KMS-11 (cell line): ENCODE data around the gene BCAT1.
"Not testable (repeated sequence)": the region's sequence is repeated elsewhere in the genome, so short reads cannot be mapped to it uniquely, and the experiment has no call there.

Experiments used
- H2AFZ ChIP-seq: fragments of 200-600 bp; sonication (generic); 2 replicates; pipeline ENCODE4 v1.6.1; 2016; ENCODE audit warnings: antibody characterized with exemption, mixed run types, low read depth
- H3K27ac ChIP-seq: fragments of 200-600 bp; sonication (generic); 2 replicates; pipeline ENCODE4 v1.6.1; 2016; ENCODE audit warnings: mild to moderate bottlenecking, mixed run types
- H3K27me3 ChIP-seq: fragments of 200-600 bp; sonication (generic); 2 replicates; pipeline ENCODE4 v1.6.1; 2017; ENCODE audit warnings: mild to moderate bottlenecking, low read depth, mixed run types, moderate library complexity; ENCODE audit not compliant: insufficient read depth
- H3K36me3 ChIP-seq: fragments of 200-600 bp; sonication (generic); 2 replicates; pipeline ENCODE4 v1.6.1; 2017; ENCODE audit warnings: mild to moderate bottlenecking, mixed run types; ENCODE audit not compliant: insufficient read depth
- H3K4me1 ChIP-seq: fragments of 200-600 bp; sonication (generic); 2 replicates; pipeline ENCODE4 v1.6.1; 2016; ENCODE audit warnings: mild to moderate bottlenecking, low read depth, mixed run types; ENCODE audit not compliant: poor library complexity, severe bottlenecking
- H3K4me2 ChIP-seq: fragments of 200-600 bp; sonication (generic); 2 replicates; pipeline ENCODE4 v1.7.0; 2016; ENCODE audit warnings: mild to moderate bottlenecking, mixed run types
- H3K4me3 ChIP-seq: fragments of 200-600 bp; sonication (generic); IDR thresholded peaks from 2 replicates; pipeline ENCODE4 v1.6.1; 2017; ENCODE audit warnings: low read depth, low read length, mixed read lengths; ENCODE audit not compliant: insufficient read depth
- H3K79me2 ChIP-seq: fragments of 200-600 bp; sonication (generic); 2 replicates; pipeline ENCODE4 v1.6.1; 2016; ENCODE audit warnings: low read depth, mixed run types; ENCODE audit not compliant: insufficient read depth
- H3K9ac ChIP-seq: fragments of 200-600 bp; sonication (generic); 2 replicates; pipeline ENCODE4 v1.6.1; 2016; ENCODE audit warnings: mild to moderate bottlenecking, mixed run types
- H4K20me1 ChIP-seq: fragments of 200-600 bp; sonication (generic); 2 replicates; pipeline ENCODE4 v1.6.1; 2016; ENCODE audit warnings: mild to moderate bottlenecking, mixed run types; ENCODE audit not compliant: insufficient read depth
- CTCF ChIP-seq: fragments of 200-600 bp; sonication (generic); conservative IDR thresholded peaks from 2 replicates; pipeline ENCODE4 v1.6.1; 2017; ENCODE audit warnings: low read depth, mild to moderate bottlenecking, antibody characterized with exemption, low read length, moderate library complexity, mixed read lengths

Gene BCAT1

GRCh38 chr12:24944601-24944975, 4.3 kb downstream of the BCAT1 start:
- Histone ChIP-seq H3K4me2 (no peak overlapping the region), H3K4me3 (no peak overlapping the region), H2AFZ (no peak overlapping the region), H3K27ac (no peak overlapping the region), H4K20me1 (no peaks in the 10 kb centered on the region), H3K4me1 (peaks cover 17% of the 10 kb centered on the region), H3K27me3 (peaks cover 39% of the 10 kb centered on the region), H3K79me2 (no peaks in the 10 kb centered on the region), H3K36me3 (no peaks in the 10 kb centered on the region), H3K9ac (no peak overlapping the region)
- no peak for TF ChIP-seq CTCF

DNA sequence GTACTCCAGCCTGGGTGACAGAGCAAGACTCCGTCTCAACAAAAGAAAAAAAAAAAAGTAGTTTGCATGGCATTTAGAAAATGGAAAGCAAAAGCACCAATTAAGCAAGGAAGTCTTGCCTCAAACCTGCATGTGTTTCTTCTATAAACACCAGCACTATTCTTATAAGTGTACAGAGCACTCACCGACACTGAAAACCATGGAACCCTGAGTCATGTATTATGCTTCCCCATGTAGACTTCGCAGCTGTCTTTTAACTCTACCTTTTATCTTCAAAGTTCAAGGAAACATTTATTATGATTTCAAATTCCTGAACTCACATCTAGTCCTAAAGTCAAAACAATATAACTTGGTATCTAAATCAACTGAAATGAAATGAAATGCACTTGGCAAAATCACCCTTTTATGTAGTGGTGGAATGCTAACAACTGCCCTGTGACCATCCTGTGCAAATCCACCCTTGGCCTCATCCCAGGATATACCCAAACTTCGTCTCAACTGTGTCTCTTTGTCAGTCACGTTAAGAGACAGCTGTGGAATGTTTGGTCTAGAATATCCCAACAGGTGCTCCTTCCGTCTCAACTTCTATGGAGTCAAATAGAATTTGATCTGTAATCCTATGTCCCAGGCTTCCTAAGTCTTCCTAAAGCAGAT, 4.8 kb downstream of the BCAT1 start:
- Histone ChIP-seq H3K79me2 (no peaks in the 10 kb centered on the region), H3K4me3 (no peak overlapping the region), H3K4me2 (no peak overlapping the region), H2AFZ (no peak overlapping the region), H3K27me3 (peaks cover 33% of the 10 kb centered on the region), H3K27ac (no peak overlapping the region), H3K9ac (no peak overlapping the region), H4K20me1 (no peaks in the 10 kb centered on the region), H3K4me1 (peaks cover 11% of the 10 kb centered on the region), H3K36me3 (no peaks in the 10 kb centered on the region)
- TF ChIP-seq CTCF = no peak

DNA sequence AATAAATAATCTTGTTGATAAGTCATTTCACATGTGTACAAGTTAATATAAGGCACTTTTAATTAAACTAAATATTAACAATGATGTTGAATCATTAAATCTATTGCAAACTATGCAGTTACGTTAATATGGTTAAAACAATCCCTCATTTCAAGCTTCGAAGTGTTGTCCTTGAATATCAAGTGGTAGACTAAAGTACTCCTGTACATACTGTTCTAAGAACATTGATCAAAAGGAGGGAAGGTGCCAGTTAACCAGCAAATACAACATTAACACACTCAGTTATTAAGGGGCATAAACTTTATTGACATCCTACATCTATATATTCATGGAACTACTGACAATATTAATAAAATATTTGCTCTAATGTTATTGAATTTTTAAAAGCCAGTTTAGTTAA, 8.7 kb downstream of the BCAT1 start:
- Histone ChIP-seq H3K27ac (no peak overlapping the region), H4K20me1 (no peaks in the 10 kb centered on the region), H3K79me2 (no peaks in the 10 kb centered on the region), H3K36me3 (no peaks in the 10 kb centered on the region), H3K9ac (no peak overlapping the region), H3K4me2 (no peak overlapping the region), H3K27me3 (no peaks in the 10 kb centered on the region), H3K4me3 (no peak overlapping the region), H2AFZ (no peak overlapping the region), H3K4me1 (no peaks in the 10 kb centered on the region)
- no peak for TF ChIP-seq CTCF

DNA sequence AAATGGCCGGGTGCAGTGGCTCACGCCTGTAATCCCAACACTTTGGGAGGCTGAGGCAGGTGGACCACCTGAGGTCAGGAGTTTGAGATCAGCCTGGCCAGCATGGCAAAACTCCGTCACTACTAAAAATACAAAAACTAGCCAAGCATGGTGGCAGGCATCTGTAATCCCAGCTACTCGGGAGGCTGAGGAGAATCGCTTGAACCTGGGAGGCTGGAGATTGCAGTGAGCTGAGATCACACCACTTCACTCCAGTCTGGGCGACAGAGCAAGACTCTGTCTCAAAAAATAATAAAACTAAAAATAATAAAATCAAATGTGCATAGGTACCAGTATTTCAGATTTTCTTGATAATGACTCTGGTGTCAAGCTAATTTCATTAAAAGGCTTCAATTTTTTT, 9.3 kb downstream of the BCAT1 start:
- H3K79me2 ChIP-seq, H3K27me3 ChIP-seq, H3K4me2 ChIP-seq, H3K27ac ChIP-seq, H3K9ac ChIP-seq, H4K20me1 ChIP-seq, H3K36me3 ChIP-seq, H3K4me1 ChIP-seq, H2AFZ ChIP-seq, H3K4me3 ChIP-seq: not testable (repeated sequence)

GRCh38 chr12:24938341-24938740, 10.6 kb downstream of the BCAT1 start:
- Histone ChIP-seq H3K36me3 (no peaks in the 10 kb centered on the region), H3K4me2 (no peak overlapping the region), H2AFZ (no peak overlapping the region), H3K4me3 (no peak overlapping the region), H3K79me2 (no peaks in the 10 kb centered on the region), H4K20me1 (no peaks in the 10 kb centered on the region), H3K27ac (no peak overlapping the region), H3K9ac (no peak overlapping the region), H3K27me3 (no peaks in the 10 kb centered on the region), H3K4me1 (no peaks in the 10 kb centered on the region)
- no peak for TF ChIP-seq CTCF
